ENCODE measurements around the gene BRWD1. TPM values are rescaled to one million over a fixed set of nuclear protein-coding genes. Genes with fewer than 3 reads are reported as not detected.
A peak's percentile ranks its signal among the peaks of the same experiment; 100 is the strongest.

Gene BRWD1
- total RNA-seq, 1 experiment from 2014 or later = 141 TPM

DNA sequence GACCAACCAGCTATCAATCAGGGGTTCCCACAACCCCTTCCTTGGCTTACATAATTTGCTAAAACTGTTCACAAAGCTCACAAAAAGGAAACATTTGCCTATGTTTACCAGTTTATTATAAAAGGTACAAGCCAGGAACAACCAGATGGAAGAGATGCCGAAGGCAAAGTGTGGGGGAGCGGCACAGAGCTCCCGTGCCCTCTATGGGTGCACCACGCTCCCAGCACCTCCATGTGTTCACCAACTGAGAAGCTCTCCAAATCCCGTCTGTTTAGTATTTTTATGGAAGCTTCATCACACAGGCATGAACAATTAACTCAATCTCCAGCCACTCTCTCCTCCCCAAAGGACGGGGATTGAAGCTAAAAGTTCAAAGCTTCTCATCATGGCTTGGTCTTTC lies 163.1 kb downstream of the BRWD1 start:
- Histone ChIP-seq H3K9me2 (replicated peaks; ENCODE audit: insufficient read depth, low read length) (no peaks in the 10 kb centered on the region), H3K9me3 (ENCODE audit: low read length) (no peaks in the 10 kb centered on the region), H3K27ac (ENCODE audit: low read length) (no peak overlapping the region), H3K79me2 (ENCODE audit: low read length) (no peaks in the 10 kb centered on the region), H4K20me1 (ENCODE audit: insufficient read depth, low read depth, low read length) (no peaks in the 10 kb centered on the region), H3K4me3 (ENCODE audit: low read length) (no peak overlapping the region), H3K27me3 (ENCODE audit: low read length) (no peaks in the 10 kb centered on the region), H3K4me1 (ENCODE audit: low read length) (peaks cover 8% of the 10 kb centered on the region; the same call in 1 of the 2 replicates), H3K9ac (ENCODE audit: low read length) (no peak overlapping the region), H3K4me2 (ENCODE audit: low read depth, low read length, poor library complexity, severe bottlenecking) (no peak overlapping the region), H2AFZ (ENCODE audit: low read length) (no peak overlapping the region), H3K36me3 (ENCODE audit: insufficient read depth, low read length) (no peaks in the 10 kb centered on the region)
- DNase-seq = no peak

DNA sequence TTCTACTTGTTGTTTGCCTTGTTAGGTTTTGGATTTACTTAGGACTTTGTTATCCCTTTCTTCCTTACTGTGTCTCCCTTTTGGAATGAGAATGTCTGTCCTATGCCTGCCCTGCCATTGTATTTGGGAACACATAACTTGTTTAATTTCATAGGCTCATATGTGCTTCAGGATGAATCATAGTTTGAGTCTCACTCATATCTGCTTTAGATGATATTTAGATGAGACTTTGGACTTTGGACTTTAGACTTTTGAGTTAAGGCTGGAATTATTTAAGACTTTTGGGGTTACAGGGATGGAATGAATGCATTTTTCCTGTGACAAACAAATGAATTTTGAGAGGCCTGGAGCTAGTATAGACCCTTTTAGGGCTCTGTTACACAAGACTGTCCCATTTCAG lies 163.6 kb downstream of the BRWD1 start:
- Histone ChIP-seq H3K4me2 (ENCODE audit: low read depth, low read length, poor library complexity, severe bottlenecking) (no peak overlapping the region), H3K27ac (ENCODE audit: low read length) (no peak overlapping the region), H3K4me3 (ENCODE audit: low read length) (no peak overlapping the region), H2AFZ (ENCODE audit: low read length) (no peak overlapping the region), H3K9me2 (replicated peaks; ENCODE audit: insufficient read depth, low read length) (no peaks in the 10 kb centered on the region), H3K27me3 (ENCODE audit: low read length) (no peaks in the 10 kb centered on the region), H3K36me3 (ENCODE audit: insufficient read depth, low read length) (no peaks in the 10 kb centered on the region), H4K20me1 (ENCODE audit: insufficient read depth, low read depth, low read length) (no peaks in the 10 kb centered on the region), H3K9ac (ENCODE audit: low read length) (no peak overlapping the region), H3K4me1 (ENCODE audit: low read length) (peaks cover 8% of the 10 kb centered on the region; the same call in 1 of the 2 replicates), H3K9me3 (ENCODE audit: low read length) (no peaks in the 10 kb centered on the region), H3K79me2 (ENCODE audit: low read length) (no peaks in the 10 kb centered on the region)
- no peak for DNase-seq

DNA sequence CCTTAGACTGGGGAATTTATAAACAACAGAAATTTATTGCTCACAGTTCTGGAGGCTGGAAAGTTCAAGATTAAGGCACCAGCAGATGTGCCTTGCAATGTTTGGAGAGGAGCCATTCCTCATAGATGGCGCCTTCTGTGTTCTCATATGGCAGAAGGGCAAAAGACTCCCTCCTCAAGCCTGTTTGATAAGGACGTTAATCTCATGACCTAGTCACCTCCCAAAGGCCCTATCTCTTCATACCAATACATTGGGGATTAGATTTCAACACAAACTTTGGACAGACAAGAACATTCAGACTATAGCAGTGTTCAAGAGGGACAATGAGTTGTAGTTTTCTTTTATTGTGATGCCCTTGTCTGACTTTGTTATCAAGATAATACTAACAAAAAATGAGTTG lies 164.5 kb downstream of the BRWD1 start:
- no peaks in the 10 kb centered on the region for H3K9me3 ChIP-seq (ENCODE audit: low read length)

DNA sequence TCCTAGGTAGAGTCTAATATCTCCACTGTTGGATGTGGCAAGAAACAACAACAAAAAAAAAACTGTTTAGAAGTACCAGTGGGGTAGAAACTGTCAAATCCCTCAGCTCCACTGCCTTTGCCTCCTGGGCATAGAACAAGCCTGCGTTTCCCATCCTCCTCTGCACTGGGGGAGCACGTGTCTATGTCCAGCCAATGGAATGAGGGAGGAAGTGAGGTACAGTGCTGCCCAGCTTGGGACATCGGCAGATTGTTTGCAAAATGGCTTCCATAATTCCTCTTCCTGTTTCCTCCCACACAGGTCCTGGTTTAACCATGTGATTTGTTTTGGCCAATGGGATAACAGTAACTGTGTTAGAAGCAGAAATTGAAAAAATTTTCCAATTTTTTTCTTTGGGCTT lies 169.2 kb downstream of the BRWD1 start:
- Histone ChIP-seq H3K9me3 (ENCODE audit: low read length) (no peaks in the 10 kb centered on the region), H3K36me3 (ENCODE audit: insufficient read depth, low read length) (no peaks in the 10 kb centered on the region), H3K27ac (ENCODE audit: low read length) (no peak overlapping the region), H3K79me2 (ENCODE audit: low read length) (no peaks in the 10 kb centered on the region), H4K20me1 (ENCODE audit: insufficient read depth, low read depth, low read length) (no peaks in the 10 kb centered on the region), H3K9me2 (replicated peaks; ENCODE audit: insufficient read depth, low read length) (no peaks in the 10 kb centered on the region), H2AFZ (ENCODE audit: low read length) (peak overlapping the region; percentile 56), H3K4me1 (ENCODE audit: low read length) (no peaks in the 10 kb centered on the region), H3K4me2 (ENCODE audit: low read depth, low read length, poor library complexity, severe bottlenecking) (no peak overlapping the region), H3K4me3 (ENCODE audit: low read length) (no peak overlapping the region), H3K27me3 (ENCODE audit: low read length) (no peaks in the 10 kb centered on the region), H3K9ac (ENCODE audit: low read length) (no peak overlapping the region)
- DNase-seq = no peak

More for the DNA sequence above, 164.5 kb downstream of the BRWD1 start:
- Histone ChIP-seq H3K4me1 (ENCODE audit: low read length) (peaks cover 5% of the 10 kb centered on the region; the same call in 1 of the 2 replicates), H3K4me2 (ENCODE audit: low read depth, low read length, poor library complexity, severe bottlenecking) (no peak overlapping the region), H3K27ac (ENCODE audit: low read length) (no peak overlapping the region), H3K9ac (ENCODE audit: low read length) (no peak overlapping the region), H3K4me3 (ENCODE audit: low read length) (no peak overlapping the region), H3K36me3 (ENCODE audit: insufficient read depth, low read length) (no peaks in the 10 kb centered on the region), H3K27me3 (ENCODE audit: low read length) (no peaks in the 10 kb centered on the region), H3K79me2 (ENCODE audit: low read length) (no peaks in the 10 kb centered on the region), H3K9me2 (replicated peaks; ENCODE audit: insufficient read depth, low read length) (no peaks in the 10 kb centered on the region), H4K20me1 (ENCODE audit: insufficient read depth, low read depth, low read length) (no peaks in the 10 kb centered on the region), H2AFZ (ENCODE audit: low read length) (no peak overlapping the region)
- DNase-seq = no peak

GRCh38 chr21:39142972-39143371 lies 170.5 kb downstream of the BRWD1 start:
- Histone ChIP-seq H2AFZ (ENCODE audit: low read length) (no peak overlapping the region), H3K27ac (ENCODE audit: low read length) (no peak overlapping the region), H3K4me2 (ENCODE audit: low read depth, low read length, poor library complexity, severe bottlenecking) (no peak overlapping the region), H3K9me3 (ENCODE audit: low read length) (no peaks in the 10 kb centered on the region), H3K4me3 (ENCODE audit: low read length) (no peak overlapping the region), H3K36me3 (ENCODE audit: insufficient read depth, low read length) (no peaks in the 10 kb centered on the region), H3K27me3 (ENCODE audit: low read length) (no peaks in the 10 kb centered on the region), H3K79me2 (ENCODE audit: low read length) (no peaks in the 10 kb centered on the region), H3K4me1 (ENCODE audit: low read length) (no peaks in the 10 kb centered on the region), H3K9ac (ENCODE audit: low read length) (no peak overlapping the region), H4K20me1 (ENCODE audit: insufficient read depth, low read depth, low read length) (no peaks in the 10 kb centered on the region), H3K9me2 (replicated peaks; ENCODE audit: insufficient read depth, low read length) (no peaks in the 10 kb centered on the region)
- DNase-seq = no peak

DNA sequence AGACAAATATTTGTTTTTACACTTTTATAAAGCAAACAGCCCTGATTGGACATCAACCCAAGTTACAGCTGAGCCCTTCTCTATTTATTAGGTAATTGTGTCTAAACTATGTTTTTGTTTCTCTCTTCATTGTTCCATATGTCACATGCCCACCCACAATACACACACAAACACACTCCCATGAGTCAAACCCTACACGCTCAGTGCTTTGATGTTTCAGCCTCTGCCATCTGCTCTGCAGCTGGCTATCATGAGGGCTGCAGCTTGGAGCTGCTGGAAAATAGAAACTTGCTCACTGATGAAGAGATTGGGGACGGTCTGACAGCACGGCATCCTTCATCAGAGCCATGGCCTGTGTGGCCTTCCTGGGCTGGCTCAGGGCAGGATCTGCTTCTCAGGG lies 171.9 kb downstream of the BRWD1 start:
- no peaks in the 10 kb centered on the region for H3K9me2 ChIP-seq (replicated peaks; ENCODE audit: insufficient read depth, low read length)
- no peak overlapping the region for H2AFZ ChIP-seq (ENCODE audit: low read length)
- no peaks in the 10 kb centered on the region for H3K27me3 ChIP-seq (ENCODE audit: low read length)
- no peaks in the 10 kb centered on the region for H3K4me1 ChIP-seq (ENCODE audit: low read length)
- no peak overlapping the region for H3K27ac ChIP-seq (ENCODE audit: low read length)
- no peak overlapping the region for H3K4me2 ChIP-seq (ENCODE audit: low read depth, low read length, poor library complexity, severe bottlenecking)
- no peaks in the 10 kb centered on the region for H4K20me1 ChIP-seq (ENCODE audit: insufficient read depth, low read depth, low read length)
- H3K36me3 ChIP-seq (ENCODE audit: insufficient read depth, low read length) = no peaks in the 10 kb centered on the region
- H3K79me2 ChIP-seq (ENCODE audit: low read length) = no peaks in the 10 kb centered on the region
- H3K4me3 ChIP-seq (ENCODE audit: low read length) = no peak overlapping the region
- no peak for DNase-seq
- no peak overlapping the region for H3K9ac ChIP-seq (ENCODE audit: low read length)
- no peaks in the 10 kb centered on the region for H3K9me3 ChIP-seq (ENCODE audit: low read length)

- Histone ChIP-seq H3K36me3 (ENCODE audit: insufficient read depth, low read length) (no peaks in the 10 kb centered on the region), H3K4me1 (ENCODE audit: low read length) (no peaks in the 10 kb centered on the region), H4K20me1 (ENCODE audit: insufficient read depth, low read depth, low read length) (no peaks in the 10 kb centered on the region), H2AFZ (ENCODE audit: low read length) (no peak overlapping the region), H3K9me3 (ENCODE audit: low read length) (no peaks in the 10 kb centered on the region), H3K9ac (ENCODE audit: low read length) (no peak overlapping the region), H3K4me3 (ENCODE audit: low read length) (no peak overlapping the region), H3K27me3 (ENCODE audit: low read length) (no peaks in the 10 kb centered on the region), H3K79me2 (ENCODE audit: low read length) (no peaks in the 10 kb centered on the region), H3K4me2 (ENCODE audit: low read depth, low read length, poor library complexity, severe bottlenecking) (no peak overlapping the region), H3K9me2 (replicated peaks; ENCODE audit: insufficient read depth, low read length) (no peaks in the 10 kb centered on the region), H3K27ac (ENCODE audit: low read length) (no peak overlapping the region)
- no peak for DNase-seq
Measured at GRCh38 chr21:39137248-39138178, 175.9 kb downstream of the BRWD1 start.

DNA sequence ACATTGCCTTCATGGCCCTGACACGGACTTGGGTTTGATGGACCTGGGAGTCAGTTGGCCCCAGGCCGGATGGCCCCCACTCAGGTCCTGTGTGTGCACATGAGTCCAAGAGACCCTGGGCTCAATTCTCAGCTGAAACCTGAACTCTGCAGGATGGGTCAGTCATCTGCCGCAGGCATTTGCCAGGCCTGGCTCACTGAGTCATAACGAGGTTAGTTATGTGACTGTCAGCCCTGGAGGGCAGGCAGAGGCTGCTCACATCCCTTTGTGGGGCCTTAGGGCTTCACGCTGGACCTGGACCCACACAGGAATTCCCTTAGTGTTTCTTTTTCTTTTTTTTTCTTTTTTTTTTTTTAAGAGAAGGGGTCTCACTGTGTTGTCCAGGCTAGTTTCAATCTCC lies 176.7 kb downstream of the BRWD1 start:
- no peak overlapping the region for H3K27ac ChIP-seq (ENCODE audit: low read length)
- no peak overlapping the region for H3K4me2 ChIP-seq (ENCODE audit: low read depth, low read length, poor library complexity, severe bottlenecking)
- no peaks in the 10 kb centered on the region for H3K9me2 ChIP-seq (replicated peaks; ENCODE audit: insufficient read depth, low read length)
- H3K4me1 ChIP-seq (ENCODE audit: low read length) = no peaks in the 10 kb centered on the region
- H4K20me1 ChIP-seq (ENCODE audit: insufficient read depth, low read depth, low read length) = no peaks in the 10 kb centered on the region
- no peak overlapping the region for H3K4me3 ChIP-seq (ENCODE audit: low read length)
- no peak overlapping the region for H2AFZ ChIP-seq (ENCODE audit: low read length)
- no peaks in the 10 kb centered on the region for H3K27me3 ChIP-seq (ENCODE audit: low read length)
- DNase-seq = no peak
- no peaks in the 10 kb centered on the region for H3K36me3 ChIP-seq (ENCODE audit: insufficient read depth, low read length)
- H3K9ac ChIP-seq (ENCODE audit: low read length) = no peak overlapping the region
- H3K79me2 ChIP-seq (ENCODE audit: low read length) = no peaks in the 10 kb centered on the region
- H3K9me3 ChIP-seq (ENCODE audit: low read length) = no peaks in the 10 kb centered on the region

All from Karpas-422 (cell line).